Measurements from ENCODE around the gene RASGRP1. TPM values are rescaled to one million over a fixed set of nuclear protein-coding genes. Genes with fewer than 3 reads are reported as not detected.

The RASGRP1 gene
- total RNA-seq, 2 donors from 2014 or later = 1.6 to 2.6 TPM

GRCh38 chr15:38503496-38503895 lies 61.1 kb downstream of the RASGRP1 start:
- H3K9me3 ChIP-seq = no peaks in the 10 kb centered on the region
- no peaks in the 10 kb centered on the region for H3K4me1 ChIP-seq (ENCODE audit: control insufficient read depth in 1 of 2, low read depth in 2 of 2)
- no peak overlapping the region for H3K4me3 ChIP-seq
- DNase-seq (ENCODE audit: low spot score) (no peak), ATAC-seq (ENCODE audit: insufficient number of reproducible peaks, low FRiP score, low read depth) (no peak)
- no peaks in the 10 kb centered on the region for H3K27me3 ChIP-seq (replicated peaks; ENCODE audit: insufficient read depth)
- H3K27ac ChIP-seq = no peak overlapping the region
- TF ChIP-seq, protein P1, sequence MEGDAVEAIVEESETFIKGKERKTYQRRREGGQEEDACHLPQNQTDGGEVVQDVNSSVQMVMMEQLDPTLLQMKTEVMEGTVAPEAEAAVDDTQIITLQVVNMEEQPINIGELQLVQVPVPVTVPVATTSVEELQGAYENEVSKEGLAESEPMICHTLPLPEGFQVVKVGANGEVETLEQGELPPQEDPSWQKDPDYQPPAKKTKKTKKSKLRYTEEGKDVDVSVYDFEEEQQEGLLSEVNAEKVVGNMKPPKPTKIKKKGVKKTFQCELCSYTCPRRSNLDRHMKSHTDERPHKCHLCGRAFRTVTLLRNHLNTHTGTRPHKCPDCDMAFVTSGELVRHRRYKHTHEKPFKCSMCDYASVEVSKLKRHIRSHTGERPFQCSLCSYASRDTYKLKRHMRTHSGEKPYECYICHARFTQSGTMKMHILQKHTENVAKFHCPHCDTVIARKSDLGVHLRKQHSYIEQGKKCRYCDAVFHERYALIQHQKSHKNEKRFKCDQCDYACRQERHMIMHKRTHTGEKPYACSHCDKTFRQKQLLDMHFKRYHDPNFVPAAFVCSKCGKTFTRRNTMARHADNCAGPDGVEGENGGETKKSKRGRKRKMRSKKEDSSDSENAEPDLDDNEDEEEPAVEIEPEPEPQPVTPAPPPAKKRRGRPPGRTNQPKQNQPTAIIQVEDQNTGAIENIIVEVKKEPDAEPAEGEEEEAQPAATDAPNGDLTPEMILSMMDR (IDR thresholded peaks at IDR 0.05) = no peak
- no peaks in the 10 kb centered on the region for H3K36me3 ChIP-seq

DNA sequence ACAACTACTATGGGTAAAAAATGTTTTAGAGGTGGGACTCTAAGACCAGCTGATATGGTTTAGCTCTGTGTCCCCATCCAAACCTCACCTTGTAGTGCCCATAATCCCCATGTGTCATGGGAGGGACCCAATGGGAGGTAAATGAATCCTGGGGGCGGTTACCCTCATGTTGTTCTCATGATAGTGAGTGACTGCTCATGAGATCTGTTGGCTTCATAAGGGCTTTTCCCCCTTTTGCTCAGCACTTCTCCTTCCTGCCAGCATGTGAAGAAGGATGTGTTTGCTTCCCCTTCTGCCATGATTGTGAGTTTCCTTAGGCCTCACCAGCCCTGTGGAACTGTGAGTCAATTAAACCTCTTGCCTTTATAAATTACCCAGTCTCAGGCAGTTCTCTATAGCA lies 65.0 kb downstream of the RASGRP1 start:
- no peak for DNase-seq (ENCODE audit: low spot score)
- H3K27ac ChIP-seq = no peak overlapping the region
- no peak overlapping the region for H3K4me3 ChIP-seq
- H3K27me3 ChIP-seq (replicated peaks; ENCODE audit: insufficient read depth) = no peaks in the 10 kb centered on the region
- H3K9me3 ChIP-seq = no peaks in the 10 kb centered on the region
- TF ChIP-seq, protein P1 (IDR thresholded peaks at IDR 0.05) = no peak
- no peak for ATAC-seq (ENCODE audit: insufficient number of reproducible peaks, low FRiP score, low read depth)
- no peaks in the 10 kb centered on the region for H3K36me3 ChIP-seq
- H3K4me1 ChIP-seq (ENCODE audit: control insufficient read depth in 1 of 2, low read depth in 2 of 2) = no peaks in the 10 kb centered on the region

DNA sequence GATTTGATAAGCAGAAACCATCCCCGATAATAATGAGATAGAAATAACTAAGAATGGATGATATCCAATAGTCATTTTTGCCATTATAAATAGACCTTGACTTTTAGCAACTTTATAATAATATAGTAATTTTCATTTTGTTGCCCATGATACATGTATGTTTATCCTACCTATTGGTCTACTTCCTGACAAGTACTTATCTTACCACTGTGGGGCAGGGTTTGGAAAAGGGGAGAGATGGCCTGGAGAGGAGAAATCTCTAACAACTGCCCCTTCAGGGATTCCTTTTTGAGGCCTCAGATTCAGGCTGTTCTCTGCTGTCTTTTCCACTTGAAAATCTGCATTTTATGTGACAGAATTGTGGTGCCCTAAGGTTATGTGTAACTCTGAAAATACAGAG lies 68.5 kb downstream of the RASGRP1 start:
- H3K27me3 ChIP-seq (replicated peaks; ENCODE audit: insufficient read depth) = no peaks in the 10 kb centered on the region
- no peaks in the 10 kb centered on the region for H3K9me3 ChIP-seq
- no peak for ATAC-seq (ENCODE audit: insufficient number of reproducible peaks, low FRiP score, low read depth)
- H3K4me1 ChIP-seq (ENCODE audit: control insufficient read depth in 1 of 2, low read depth in 2 of 2) = peaks cover 1 to 2% of the 10 kb centered on the region in 2 donors
- no peaks in the 10 kb centered on the region for H3K36me3 ChIP-seq
- H3K27ac ChIP-seq = no peak overlapping the region
- no peak for DNase-seq (ENCODE audit: low spot score)
- TF ChIP-seq, protein P1 (IDR thresholded peaks at IDR 0.05) = no peak
- no peak overlapping the region for H3K4me3 ChIP-seq

DNA sequence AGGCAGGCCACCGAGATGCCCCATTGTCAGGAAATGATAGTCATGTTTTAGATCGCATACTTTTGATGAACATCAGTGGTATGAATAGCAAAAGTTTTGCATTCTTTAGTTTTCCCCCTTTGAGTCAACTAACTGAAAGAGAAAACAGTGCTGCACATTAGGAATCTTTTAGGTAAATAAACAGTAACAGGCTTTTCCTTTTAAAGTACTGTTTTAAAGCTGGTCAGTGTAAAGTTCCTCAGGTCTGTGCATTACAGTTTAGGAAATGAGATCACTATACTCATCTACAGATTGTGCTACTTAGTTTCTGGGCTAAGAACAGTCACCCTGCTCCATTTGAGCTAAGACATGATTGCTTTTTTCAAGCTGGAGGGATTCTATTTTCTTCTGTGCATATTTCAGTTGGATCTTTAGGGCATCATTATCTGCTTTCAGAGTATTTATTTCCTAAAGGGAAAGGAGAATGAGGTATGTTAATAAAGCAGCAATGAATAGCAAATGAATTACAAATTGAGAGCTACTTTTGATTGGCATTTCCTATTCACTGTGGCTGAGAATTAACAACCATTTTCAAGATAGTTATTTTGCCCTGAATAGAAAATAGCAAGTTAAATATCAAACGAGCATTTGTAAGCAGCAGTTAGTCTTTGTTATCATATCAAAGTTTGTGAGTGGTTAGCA lies 74.2 kb downstream of the RASGRP1 start:
- Histone ChIP-seq H3K4me1 (ENCODE audit: control insufficient read depth in 1 of 2, low read depth in 2 of 2) (peaks cover 9 to 23% of the 10 kb centered on the region in 2 donors), H3K27ac (peak overlapping the region; percentile 49 to 53), H3K4me3 (peak overlapping the region; percentile 33), H3K9me3 (no peaks in the 10 kb centered on the region), H3K27me3 (replicated peaks; ENCODE audit: insufficient read depth) (no peaks in the 10 kb centered on the region), H3K36me3 (no peaks in the 10 kb centered on the region)
- no peak for DNase-seq (ENCODE audit: low spot score)
- ATAC-seq (ENCODE audit: insufficient number of reproducible peaks, low FRiP score, low read depth) = no peak
- TF ChIP-seq, protein P1 (IDR thresholded peaks at IDR 0.05) = no peak

DNA sequence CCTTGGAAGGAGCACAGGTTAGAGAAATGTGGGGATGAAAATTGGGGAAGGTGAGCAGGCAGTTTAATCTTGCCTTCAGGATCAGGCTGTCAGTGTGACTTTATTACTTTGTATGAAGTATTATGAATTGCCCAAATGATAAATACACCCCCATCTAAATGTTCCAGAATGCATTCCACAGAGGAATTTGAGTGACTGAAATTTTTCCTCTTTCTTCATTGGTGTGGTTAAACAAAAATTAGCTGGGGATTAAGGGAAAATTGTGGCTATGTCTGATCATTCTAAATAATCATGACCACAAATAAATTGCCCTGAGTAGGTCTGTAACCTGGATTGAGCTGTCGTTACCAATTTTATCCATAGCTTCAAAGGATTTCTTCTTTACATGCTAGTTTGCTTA lies 77.2 kb downstream of the RASGRP1 start:
- Histone ChIP-seq H3K4me3 (no peak overlapping the region), H3K27ac (no peak overlapping the region), H3K27me3 (replicated peaks; ENCODE audit: insufficient read depth) (no peaks in the 10 kb centered on the region), H3K9me3 (no peaks in the 10 kb centered on the region), H3K4me1 (ENCODE audit: control insufficient read depth in 1 of 2, low read depth in 2 of 2) (peaks cover 9 to 23% of the 10 kb centered on the region in 2 donors), H3K36me3 (no peaks in the 10 kb centered on the region)
- DNase-seq (ENCODE audit: low spot score) = no peak
- ATAC-seq (ENCODE audit: insufficient number of reproducible peaks, low FRiP score, low read depth) = no peak
- TF ChIP-seq, protein P1 (IDR thresholded peaks at IDR 0.05) = no peak
